Measurements from ENCODE around the gene WDR88. TPM values are rescaled to one million over a fixed set of nuclear protein-coding genes. Genes with fewer than 3 reads are reported as not detected.

WDR88 gene
- polyA plus RNA-seq, 1 donor (not counting 4 experiments of a cell fraction or from before 2014, with no cell fraction given), result not detected

- Histone ChIP-seq H3K79me2 (ENCODE audit: control insufficient read depth, insufficient read depth, low read length) (no peaks in the 10 kb centered on the region), H3K9ac (ENCODE audit: control insufficient read depth, extremely low read depth, insufficient read depth, low read length) (no peak overlapping the region), H4K20me1 (ENCODE audit: control insufficient read depth, extremely low read depth, insufficient read depth, low read length) (no peaks in the 10 kb centered on the region), H3K4me1 (ENCODE audit: control insufficient read depth, extremely low read depth, insufficient read depth, low read length) (peaks cover 3% of the 10 kb centered on the region), H3K27ac (ENCODE audit: control insufficient read depth, insufficient read depth, low read length) (no peak overlapping the region), H3K9me3 (ENCODE audit: control insufficient read depth, low read depth, low read length) (no peaks in the 10 kb centered on the region), H3K4me3 (ENCODE audit: control insufficient read depth in 2 of 3, extremely low read depth in 1 of 3, insufficient read depth in 2 of 3, low read depth in 1 of 3, low read length in 3 of 3) (no peak overlapping the region), H3K9me1 (ENCODE audit: control insufficient read depth, extremely low read depth, insufficient read depth, low read length) (no peaks in the 10 kb centered on the region), H3K4me2 (ENCODE audit: control insufficient read depth, extremely low read depth, insufficient read depth, low read depth, low read length) (no peak overlapping the region), H3K36me3 (ENCODE audit: control insufficient read depth in 2 of 2, extremely low read depth in 1 of 2, insufficient read depth in 2 of 2, low read length in 2 of 2) (no peaks in the 10 kb centered on the region), H3K27me3 (ENCODE audit: control insufficient read depth, extremely low read depth, insufficient read depth, low read length) (peaks cover 14% of the 10 kb centered on the region), H2AFZ (ENCODE audit: control insufficient read depth, low read length) (no peak overlapping the region)
- FAIRE-seq (no peak), DNase-seq (ENCODE audit: low read depth, low spot score) (no peak)
- dilution Hi-C loops (cut with MboI; ENCODE audit: extremely low pct_ligation_motif_present, low sequenced_read_pairs), result no loop called here
- TF ChIP-seq CTCF (optimal IDR thresholded peaks at IDR 0.05 in 1 of 3, IDR thresholded peaks at IDR 0.05 in 1 of 3, conservative IDR thresholded peaks at IDR 0.05 in 1 of 3; ENCODE audit: extremely low read depth in 1 of 3, insufficient read depth in 2 of 3, low read length in 3 of 3) (peak in 2 of 3 experiments; percentile 12 to 33), EZH2 (IDR thresholded peaks at IDR 0.05; ENCODE audit: low read length) (no peak)
Measured at GRCh38 chr19:33192010-33192409, 60.1 kb downstream of the WDR88 start.

- Histone ChIP-seq H3K4me3 (ENCODE audit: control insufficient read depth in 2 of 3, extremely low read depth in 1 of 3, insufficient read depth in 2 of 3, low read depth in 1 of 3, low read length in 3 of 3) (no peak overlapping the region), H2AFZ (ENCODE audit: control insufficient read depth, low read length) (no peak overlapping the region)
- dilution Hi-C loops (cut with MboI; ENCODE audit: extremely low pct_ligation_motif_present, low sequenced_read_pairs), result no loop called here
Measured at GRCh38 chr19:33193269-33193864, 61.5 kb downstream of the WDR88 start.

More at GRCh38 chr19:33193269-33193864, 61.5 kb downstream of the WDR88 start:
- H3K4me2 ChIP-seq (ENCODE audit: control insufficient read depth, extremely low read depth, insufficient read depth, low read depth, low read length), result no peak overlapping the region
- H3K27ac ChIP-seq (ENCODE audit: control insufficient read depth, insufficient read depth, low read length), result no peak overlapping the region
- no peaks in the 10 kb centered on the region for H3K79me2 ChIP-seq (ENCODE audit: control insufficient read depth, insufficient read depth, low read length)
- no peak overlapping the region for H3K9ac ChIP-seq (ENCODE audit: control insufficient read depth, extremely low read depth, insufficient read depth, low read length)
- H3K27me3 ChIP-seq (ENCODE audit: control insufficient read depth, extremely low read depth, insufficient read depth, low read length), result peaks cover 14% of the 10 kb centered on the region
- peaks cover 0 to 1% of the 10 kb centered on the region in 2 experiments for H3K36me3 ChIP-seq (ENCODE audit: control insufficient read depth in 2 of 2, extremely low read depth in 1 of 2, insufficient read depth in 2 of 2, low read length in 2 of 2)
- H4K20me1 ChIP-seq (ENCODE audit: control insufficient read depth, extremely low read depth, insufficient read depth, low read length), result no peaks in the 10 kb centered on the region
- no peak for TF ChIP-seq CTCF (optimal IDR thresholded peaks at IDR 0.05 in 1 of 3, IDR thresholded peaks at IDR 0.05 in 1 of 3, conservative IDR thresholded peaks at IDR 0.05 in 1 of 3; ENCODE audit: extremely low read depth in 1 of 3, insufficient read depth in 2 of 3, low read length in 3 of 3)
- no peak for TF ChIP-seq EZH2 (IDR thresholded peaks at IDR 0.05; ENCODE audit: low read length)
- DNase-seq (ENCODE audit: low read depth, low spot score) (no peak), FAIRE-seq (no peak)
- H3K9me1 ChIP-seq (ENCODE audit: control insufficient read depth, extremely low read depth, insufficient read depth, low read length), result no peaks in the 10 kb centered on the region
- no peaks in the 10 kb centered on the region for H3K9me3 ChIP-seq (ENCODE audit: control insufficient read depth, low read depth, low read length)
- peaks cover 3% of the 10 kb centered on the region for H3K4me1 ChIP-seq (ENCODE audit: control insufficient read depth, extremely low read depth, insufficient read depth, low read length)

Data from keratinocyte (primary cell).